Osteoblast (primary cell): ENCODE measurements around the gene PRR7. TPM values are rescaled to one million over a fixed set of nuclear protein-coding genes. Genes with fewer than 3 reads are reported as not detected.

ENCODE experiments used
- DNase-seq: peaks from one replicate; pipeline ENCODE4 v3.0.0; 2011; ENCODE audit warnings: low spot score, mixed read lengths; ENCODE audit not compliant: insufficient read length; ENCODE audit errors: missing footprints
- H2AFZ ChIP-seq: 2 replicates; pipeline ENCODE4 v1.6.0; 2011; ENCODE audit warnings: mild to moderate bottlenecking, low read length
- H3K27ac ChIP-seq: 2 replicates; pipeline ENCODE4 v1.5.1; 2011; ENCODE audit warnings: mild to moderate bottlenecking, low read depth, low read length, moderate library complexity
- H3K27me3 ChIP-seq: 2 replicates; pipeline ENCODE4 v1.6.0; 2012; ENCODE audit warnings: mild to moderate bottlenecking, control low read depth, inconsistent platforms, low read length, moderate library complexity; ENCODE audit not compliant: insufficient read depth
- H3K36me3 ChIP-seq: 2 replicates; pipeline ENCODE4 v1.5.1; 2011; ENCODE audit warnings: mild to moderate bottlenecking, low read length, control low read depth, moderate library complexity; ENCODE audit not compliant: insufficient read depth
- H3K4me1 ChIP-seq: 2 replicates; pipeline ENCODE4 v1.5.1; 2011; ENCODE audit warnings: mild to moderate bottlenecking, low read length, control low read depth, moderate library complexity; ENCODE audit not compliant: insufficient read depth
- H3K4me2 ChIP-seq: 2 replicates; pipeline ENCODE4 v1.6.0; 2011; ENCODE audit warnings: mild to moderate bottlenecking, low read length; ENCODE audit not compliant: insufficient read depth
- H3K4me3 ChIP-seq: fragments of 200-600 bp; sonication (generic); 3 replicates; pipeline ENCODE4 v1.5.1; 2012; ENCODE audit warnings: mild to moderate bottlenecking, low read length, inconsistent platforms; ENCODE audit not compliant: insufficient read depth
- H3K79me2 ChIP-seq: 2 replicates; pipeline ENCODE4 v1.6.0; 2012; ENCODE audit warnings: mild to moderate bottlenecking, low read length, control low read depth, inconsistent platforms; ENCODE audit not compliant: insufficient read depth
- H3K9me3 ChIP-seq: 2 replicates; pipeline ENCODE4 v1.5.1; 2011; ENCODE audit warnings: low read depth, low read length, control low read depth
- H4K20me1 ChIP-seq: 2 replicates; pipeline ENCODE4 v1.6.0; 2012; ENCODE audit warnings: mild to moderate bottlenecking, low read length, control low read depth; ENCODE audit not compliant: insufficient read depth
- total RNA-seq: library from RNA; depleted of rRNA; stranded (reverse); fragments of >200 nt; gene quantifications from 2 replicates; pipeline ENCODE4 v1.2.3, GENCODE V29; 2012
- TF ChIP-seq, protein P1 (sequence below): IDR thresholded peaks from 2 replicates; pipeline ENCODE4 v1.5.1; 2011; ENCODE audit warnings: mild to moderate bottlenecking, low read depth, low read length, moderate library complexity; ENCODE audit errors: extremely low read depth

Gene PRR7
- total RNA-seq, 1 donor, result 12.7 TPM

DNA sequence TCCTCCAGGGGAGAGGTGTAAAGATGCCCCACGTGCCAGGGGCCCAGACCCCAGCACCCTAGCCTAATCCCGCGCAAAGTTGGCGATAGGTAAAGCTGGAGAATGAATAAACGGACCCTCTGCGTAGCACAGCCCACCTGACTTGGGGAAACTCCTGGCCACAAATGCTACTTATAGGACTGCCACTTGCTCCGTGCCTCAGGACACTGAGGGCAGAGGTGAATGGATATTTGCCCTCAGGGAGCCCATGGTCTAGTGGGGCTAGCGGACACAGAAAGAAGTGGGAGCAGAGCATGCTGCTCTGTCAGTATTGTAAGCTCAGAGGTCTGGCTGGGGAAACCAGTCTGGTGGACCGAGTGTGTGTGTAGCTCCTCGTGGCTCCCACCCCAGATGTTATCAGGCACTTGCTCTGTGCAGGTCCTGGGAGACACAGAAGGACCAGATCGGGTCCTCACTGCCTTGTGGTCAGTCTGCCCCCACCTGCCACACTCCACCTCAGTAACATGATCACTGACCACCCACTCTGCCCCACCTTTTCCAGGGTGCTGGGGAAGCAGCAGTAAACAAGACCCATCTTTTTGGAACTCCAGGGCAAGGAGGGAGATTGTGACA lies 19.3 kb upstream of the PRR7 start:
- Histone ChIP-seq H3K9me3 (no peaks in the 10 kb centered on the region), H2AFZ (peak overlapping the region; percentile 49), H3K4me2 (peak overlapping the region; percentile 95), H3K36me3 (peaks cover 2% of the 10 kb centered on the region), H3K27ac (peak overlapping the region; percentile 80), H3K4me1 (peaks cover 20% of the 10 kb centered on the region), H4K20me1 (peaks cover 15% of the 10 kb centered on the region), H3K4me3 (peak overlapping the region; percentile 84), H3K27me3 (no peaks in the 10 kb centered on the region), H3K79me2 (peaks cover 30% of the 10 kb centered on the region)
- peak; percentile 91 for DNase-seq
- TF ChIP-seq, protein P1, sequence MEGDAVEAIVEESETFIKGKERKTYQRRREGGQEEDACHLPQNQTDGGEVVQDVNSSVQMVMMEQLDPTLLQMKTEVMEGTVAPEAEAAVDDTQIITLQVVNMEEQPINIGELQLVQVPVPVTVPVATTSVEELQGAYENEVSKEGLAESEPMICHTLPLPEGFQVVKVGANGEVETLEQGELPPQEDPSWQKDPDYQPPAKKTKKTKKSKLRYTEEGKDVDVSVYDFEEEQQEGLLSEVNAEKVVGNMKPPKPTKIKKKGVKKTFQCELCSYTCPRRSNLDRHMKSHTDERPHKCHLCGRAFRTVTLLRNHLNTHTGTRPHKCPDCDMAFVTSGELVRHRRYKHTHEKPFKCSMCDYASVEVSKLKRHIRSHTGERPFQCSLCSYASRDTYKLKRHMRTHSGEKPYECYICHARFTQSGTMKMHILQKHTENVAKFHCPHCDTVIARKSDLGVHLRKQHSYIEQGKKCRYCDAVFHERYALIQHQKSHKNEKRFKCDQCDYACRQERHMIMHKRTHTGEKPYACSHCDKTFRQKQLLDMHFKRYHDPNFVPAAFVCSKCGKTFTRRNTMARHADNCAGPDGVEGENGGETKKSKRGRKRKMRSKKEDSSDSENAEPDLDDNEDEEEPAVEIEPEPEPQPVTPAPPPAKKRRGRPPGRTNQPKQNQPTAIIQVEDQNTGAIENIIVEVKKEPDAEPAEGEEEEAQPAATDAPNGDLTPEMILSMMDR, result no peak

DNA sequence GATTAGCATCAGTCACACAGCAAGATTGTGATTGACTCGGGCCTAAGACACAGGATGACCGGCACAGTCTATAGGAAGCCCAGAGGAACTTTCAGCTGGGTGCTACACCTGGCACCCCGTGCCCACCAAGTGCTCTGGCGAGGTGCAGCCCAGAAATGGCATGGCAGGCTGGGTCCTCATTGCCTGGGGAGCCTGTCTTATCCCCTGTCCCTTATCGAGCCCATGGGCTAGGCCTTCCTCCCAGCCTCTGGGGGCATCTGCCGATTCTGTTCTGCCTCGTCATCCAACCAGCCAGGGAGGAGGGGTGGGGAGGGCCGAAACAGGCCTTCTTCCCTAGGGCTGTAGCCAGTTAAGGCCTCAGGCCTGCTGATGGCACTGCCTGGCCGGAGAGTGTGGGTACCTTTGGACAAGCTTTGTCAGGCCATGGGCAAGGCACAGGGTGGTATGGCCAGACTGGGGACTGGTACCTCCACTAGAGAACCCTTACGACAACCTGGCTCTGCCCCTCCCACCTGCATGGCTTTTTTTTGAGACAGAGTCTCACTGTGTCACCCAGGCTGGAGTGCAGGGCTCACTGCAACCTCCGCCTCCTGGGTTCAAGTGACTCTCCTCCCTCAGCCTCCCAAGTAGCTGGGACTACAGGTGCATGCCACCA lies 18.6 kb upstream of the PRR7 start:
- Histone ChIP-seq H3K4me2 (peak overlapping the region; percentile 95), H2AFZ (no peak overlapping the region), H3K79me2 (peaks cover 30% of the 10 kb centered on the region), H3K27me3 (no peaks in the 10 kb centered on the region), H3K9me3 (no peaks in the 10 kb centered on the region), H3K4me3 (peak overlapping the region; percentile 84), H4K20me1 (peaks cover 15% of the 10 kb centered on the region), H3K27ac (no peak overlapping the region), H3K36me3 (peaks cover 9% of the 10 kb centered on the region), H3K4me1 (peaks cover 20% of the 10 kb centered on the region)
- DNase-seq, result peak; percentile 72
- TF ChIP-seq, protein P1, result no peak

DNA sequence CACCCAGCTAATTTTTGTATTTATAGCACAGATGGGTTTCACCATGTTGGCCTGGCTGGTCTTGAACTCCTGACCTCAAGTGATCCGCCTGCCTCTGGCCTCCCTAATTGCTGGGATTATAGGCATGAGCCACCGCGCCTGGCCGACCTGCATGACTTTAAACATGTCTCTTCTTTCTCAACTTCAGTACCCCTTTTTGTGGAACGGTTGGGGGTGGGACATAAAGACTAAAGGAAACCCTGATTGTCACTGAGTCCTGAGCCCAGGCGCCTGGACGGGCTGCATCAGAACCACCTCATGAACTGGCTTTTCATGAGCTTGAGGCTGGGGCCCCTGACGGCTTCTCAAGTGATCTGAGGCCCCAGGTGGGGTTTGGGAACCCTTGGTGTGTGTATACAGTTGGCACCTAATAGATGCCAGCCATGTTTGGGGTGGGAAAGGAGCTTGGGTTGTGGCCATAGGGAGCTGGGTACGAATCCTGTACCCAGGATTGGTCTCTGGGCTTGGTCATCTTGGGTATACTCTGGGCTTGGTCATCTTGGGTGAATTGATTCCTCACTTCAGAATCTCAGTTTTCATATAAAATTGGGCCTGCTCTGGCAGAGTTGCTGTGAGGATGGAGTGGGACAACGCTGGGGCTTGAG lies 17.9 kb upstream of the PRR7 start:
- H3K27me3 ChIP-seq, result no peaks in the 10 kb centered on the region
- H3K9me3 ChIP-seq, result no peaks in the 10 kb centered on the region
- H3K4me2 ChIP-seq, result no peak overlapping the region
- H3K4me3 ChIP-seq, result no peak overlapping the region
- peaks cover 20% of the 10 kb centered on the region for H3K4me1 ChIP-seq
- H3K79me2 ChIP-seq, result peaks cover 30% of the 10 kb centered on the region
- TF ChIP-seq, protein P1, result no peak
- DNase-seq, result no peak
- H2AFZ ChIP-seq, result no peak overlapping the region
- peaks cover 15% of the 10 kb centered on the region for H4K20me1 ChIP-seq
- H3K36me3 ChIP-seq, result peaks cover 12% of the 10 kb centered on the region
- H3K27ac ChIP-seq, result no peak overlapping the region
